CD4-positive, alpha-beta T cell treated with Interferon alpha-2 for 1 hour (primary cell): Measurements from ENCODE around the gene ORC3.
"Not testable (repeated sequence)": the region's sequence is repeated elsewhere in the genome, so short reads cannot be mapped to it uniquely, and the experiment has no call there.

Experiments used
- DNase-seq, 2 donors: peaks; one replicate each; pipeline ENCODE4 v3.0.0-alpha.2; 2020 to 2022

Gene ORC3

GRCh38 chr6:87606199-87606598, 16.3 kb downstream of the ORC3 start:
- no peak for DNase-seq

DNA sequence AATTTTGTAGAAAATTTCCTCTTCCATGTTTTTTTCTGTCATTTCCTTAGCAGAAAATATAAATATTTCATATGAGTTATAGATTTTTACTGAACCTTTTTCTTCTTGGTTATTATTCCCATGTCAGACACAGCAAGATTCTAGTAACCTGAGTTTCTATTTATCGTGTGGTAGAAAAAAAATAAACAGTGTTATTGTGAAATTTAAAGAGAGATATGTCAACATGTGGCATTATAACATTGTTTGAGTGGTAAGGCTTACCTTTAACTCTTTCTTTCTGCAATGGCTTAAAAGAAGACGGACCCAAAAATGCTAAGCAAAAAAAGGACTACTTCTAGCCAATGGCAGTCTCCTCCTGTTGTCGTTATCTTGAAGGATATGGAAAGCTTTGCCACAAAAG, 18.9 kb downstream of the ORC3 start:
- no peak for DNase-seq

- DNase-seq, result not testable (repeated sequence)
These were observed 23.1 kb downstream of the ORC3 start for GRCh38 chr6:87613018-87613417.

- DNase-seq, result no peak
These were observed 27.5 kb downstream of the ORC3 start for GRCh38 chr6:87617405-87617804.

DNA sequence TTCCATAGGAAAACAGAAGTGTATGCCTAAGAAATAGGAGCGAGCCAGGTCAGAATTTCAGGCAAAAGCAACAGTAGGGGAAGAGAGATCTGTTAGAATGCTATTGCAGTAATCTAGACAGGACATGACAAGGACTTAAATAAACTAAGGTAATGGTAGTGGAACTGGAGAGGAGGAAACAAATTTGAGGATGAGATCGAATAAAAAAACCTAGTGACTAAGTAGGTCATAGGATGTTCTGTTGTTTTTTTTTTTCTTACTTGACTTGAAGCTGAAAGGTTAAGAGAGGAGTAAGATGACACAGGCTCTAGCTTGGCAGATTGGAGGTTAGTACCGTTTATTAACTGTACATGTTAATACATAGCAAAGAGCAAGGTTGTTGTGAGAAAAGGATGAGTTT, 28.6 kb downstream of the ORC3 start:
- DNase-seq, result no peak

- no peak for DNase-seq
These were observed 33.3 kb downstream of the ORC3 start for GRCh38 chr6:87623248-87623647.

DNA sequence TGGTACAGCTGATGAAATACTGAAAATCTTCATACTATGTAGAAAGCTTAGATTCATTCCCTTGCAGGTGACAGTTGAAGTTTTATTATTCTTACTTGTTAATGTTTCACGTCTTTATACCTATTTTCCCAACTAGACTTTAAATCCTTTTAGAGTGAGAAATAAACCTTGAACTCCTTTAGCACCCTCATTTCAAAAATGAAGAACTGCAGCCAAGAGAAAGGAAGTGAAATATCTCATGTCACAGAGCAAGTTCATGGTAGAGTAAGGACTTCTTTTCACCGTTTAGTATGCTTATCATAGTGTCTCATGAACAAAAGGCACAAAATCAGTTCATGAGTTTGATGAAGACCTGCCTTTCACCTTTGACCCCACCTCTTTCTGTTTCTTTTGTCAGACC, 38.5 kb downstream of the ORC3 start:
- DNase-seq, result no peak

DNA sequence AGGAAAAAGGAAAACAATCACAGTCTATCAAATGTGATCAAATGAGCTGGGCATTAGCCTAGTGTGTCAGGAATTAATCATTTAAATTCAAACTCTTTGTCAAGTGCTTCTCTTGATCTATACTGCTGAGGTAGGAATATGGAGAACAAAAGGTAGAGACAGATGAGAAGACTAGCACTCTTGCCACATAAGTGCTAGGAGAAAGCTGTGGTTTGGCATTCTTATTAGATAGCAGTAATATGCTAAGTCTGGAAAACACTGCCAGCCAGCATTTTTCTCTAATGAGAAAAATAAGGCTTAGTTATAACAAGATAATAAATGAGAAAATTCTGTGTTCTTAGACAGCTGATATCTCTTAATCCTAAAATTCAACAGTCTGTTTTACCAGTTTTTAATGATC, 38.9 kb downstream of the ORC3 start:
- no peak for DNase-seq

DNA sequence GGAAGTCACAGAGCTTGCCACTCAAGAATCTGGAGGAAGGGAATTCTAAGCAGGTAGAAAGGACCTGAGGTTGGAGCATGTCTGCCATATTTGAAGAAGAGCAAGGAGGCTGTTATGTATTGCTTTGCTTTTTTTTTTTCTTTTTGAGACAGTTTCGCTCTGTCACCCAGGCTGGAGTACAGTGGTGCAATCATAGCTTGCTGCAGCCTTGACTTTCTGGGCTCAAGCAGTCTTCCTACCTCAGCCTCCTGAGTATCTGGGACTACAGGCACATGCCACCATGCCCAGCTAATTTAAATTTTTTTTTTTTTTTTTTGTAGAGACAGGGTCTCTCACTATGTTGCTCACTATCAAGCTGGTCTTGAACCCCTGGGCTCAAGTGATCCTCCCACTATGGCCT, 40.8 kb downstream of the ORC3 start:
- no peak for DNase-seq

- DNase-seq, result no peak
These were observed 43.9 kb downstream of the ORC3 start for GRCh38 chr6:87633851-87634250.

GRCh38 chr6:87636315-87636714, 46.4 kb downstream of the ORC3 start:
- DNase-seq, result no peak

DNA sequence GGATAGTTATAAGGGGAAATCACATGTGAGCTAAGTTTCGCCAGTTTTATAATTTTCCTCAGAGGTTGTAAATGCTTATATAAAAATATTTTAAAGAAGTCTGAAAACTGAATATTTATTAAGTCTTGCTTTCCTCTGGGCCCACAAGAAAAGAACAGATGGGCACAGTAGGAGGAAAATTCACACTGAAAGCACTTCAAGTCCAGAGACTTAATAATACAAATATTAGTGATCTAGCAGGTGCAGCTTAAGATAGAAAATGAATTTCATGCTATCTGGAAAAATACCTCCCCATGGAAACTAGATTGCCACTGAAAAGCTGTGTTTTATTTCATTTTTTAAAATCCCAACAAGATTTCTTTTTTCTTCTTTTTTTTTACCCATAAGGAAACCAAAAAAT, 47.2 kb downstream of the ORC3 start:
- no peak for DNase-seq

DNA sequence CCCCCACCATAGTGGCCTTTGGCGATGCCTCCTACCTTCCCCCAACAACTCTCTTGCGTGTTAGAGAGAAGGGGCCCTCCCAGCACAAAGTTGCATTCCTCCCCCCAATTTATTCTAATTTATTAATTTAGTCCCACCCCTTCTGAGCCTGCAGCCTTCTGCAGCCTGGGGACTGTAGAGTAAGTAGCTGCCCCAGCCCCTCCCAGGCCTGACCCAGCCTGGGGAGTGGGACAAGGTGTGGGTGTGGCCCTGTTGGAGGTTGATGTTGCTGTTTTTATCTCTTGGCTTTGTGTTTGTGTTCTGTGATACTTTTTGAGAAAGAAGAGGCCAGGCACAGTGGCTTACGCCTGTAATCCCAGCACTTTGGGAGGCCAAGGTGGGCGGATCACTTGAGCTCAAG, 49.4 kb downstream of the ORC3 start:
- DNase-seq, result no peak

- no peak for DNase-seq
These were observed 51.2 kb downstream of the ORC3 start for GRCh38 chr6:87641065-87641692.

GRCh38 chr6:87645080-87645479, 55.1 kb downstream of the ORC3 start:
- DNase-seq, result peak in 1 of 2 donors; percentile 27

- DNase-seq, result peak in 1 of 2 donors; percentile 29
These were observed 63.4 kb downstream of the ORC3 start for GRCh38 chr6:87653074-87653962.

- DNase-seq, result no peak
These were observed 64.2 kb downstream of the ORC3 start for GRCh38 chr6:87654122-87654521.

- DNase-seq, result no peak
These were observed 65.0 kb downstream of the ORC3 start for GRCh38 chr6:87654875-87655454.

DNA sequence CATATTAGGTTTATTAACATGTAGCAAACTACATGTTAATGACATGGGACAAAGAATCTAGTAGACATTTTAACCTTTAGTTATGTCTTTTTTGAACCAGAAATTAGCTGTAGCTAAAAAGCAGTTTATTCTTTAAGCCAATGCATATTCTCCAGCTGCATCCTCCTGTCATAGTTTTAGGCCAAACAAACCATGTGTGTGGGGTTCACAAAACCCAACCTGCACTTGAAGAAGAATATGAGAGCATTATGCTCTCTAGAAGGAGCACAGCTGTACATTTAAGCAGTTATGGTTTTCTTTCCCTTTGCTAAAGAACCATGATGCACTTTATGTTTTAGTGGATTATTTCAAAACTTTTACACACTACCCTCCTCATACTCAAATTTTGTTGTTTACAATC, 65.9 kb downstream of the ORC3 start:
- DNase-seq, result no peak

GRCh38 chr6:87656857-87657256, 66.9 kb downstream of the ORC3 start:
- DNase-seq, result peak in 1 of 2 donors; percentile 11

- DNase-seq, result no peak
These were observed 68.6 kb downstream of the ORC3 start for GRCh38 chr6:87658516-87658915.

- DNase-seq, result no peak
These were observed 70.4 kb downstream of the ORC3 start for GRCh38 chr6:87660226-87660911.

- DNase-seq, result no peak
These were observed 71.1 kb downstream of the ORC3 start for GRCh38 chr6:87661016-87661415.

- DNase-seq, result no peak
These were observed 71.6 kb downstream of the ORC3 start for GRCh38 chr6:87661503-87661902.
